A204.1 (cell line): ENCODE results near the gene SDK2.

ENCODE experiments used
- FAIRE-seq: peaks from 2 replicates; lab custom pipeline; 2012; peaks lifted over from hg19 to GRCh38; lab: Jason Lieb, UNC

The SDK2 gene

DNA sequence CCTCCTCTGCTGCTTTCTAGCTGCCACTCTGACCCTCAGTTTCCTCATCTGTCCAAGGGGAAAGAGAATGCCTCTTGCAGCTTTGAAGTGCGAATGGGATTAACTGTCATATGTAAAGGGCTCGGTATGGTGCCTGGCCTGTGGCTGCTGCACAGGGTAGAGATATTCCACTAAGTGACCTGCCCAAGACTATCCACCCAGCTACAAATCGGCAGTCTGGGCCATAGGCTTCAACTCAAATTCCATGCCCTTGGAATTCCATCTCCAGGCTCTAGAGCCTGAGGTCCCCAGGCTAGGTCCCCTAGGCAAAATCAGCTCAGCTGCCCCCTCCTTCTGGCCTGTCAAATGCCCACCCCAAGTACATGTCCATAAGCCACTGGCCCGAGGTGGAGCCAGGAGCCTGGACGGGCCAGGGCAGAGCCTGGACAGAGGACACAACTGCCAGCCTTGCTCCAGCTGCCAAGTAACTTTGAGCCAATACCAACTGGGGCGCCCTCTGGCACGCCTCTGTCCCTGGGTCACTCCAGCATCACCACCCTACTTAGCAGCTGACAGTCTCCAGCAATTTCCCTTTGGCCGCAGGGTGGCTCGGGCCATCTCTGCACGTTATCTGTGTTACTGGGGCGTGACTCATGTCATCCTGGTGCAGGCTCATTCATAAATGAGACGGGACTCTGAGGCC, 57.2 kb downstream of the SDK2 start:
- no peak for FAIRE-seq

- FAIRE-seq, result no peak
These were observed 57.9 kb downstream of the SDK2 start for GRCh38 chr17:73586275-73586832.

GRCh38 chr17:73585583-73585982, 58.7 kb downstream of the SDK2 start:
- no peak for FAIRE-seq

GRCh38 chr17:73584987-73585386, 59.3 kb downstream of the SDK2 start:
- FAIRE-seq, result no peak

- FAIRE-seq, result no peak
These were observed 60.2 kb downstream of the SDK2 start for GRCh38 chr17:73584049-73584448.

DNA sequence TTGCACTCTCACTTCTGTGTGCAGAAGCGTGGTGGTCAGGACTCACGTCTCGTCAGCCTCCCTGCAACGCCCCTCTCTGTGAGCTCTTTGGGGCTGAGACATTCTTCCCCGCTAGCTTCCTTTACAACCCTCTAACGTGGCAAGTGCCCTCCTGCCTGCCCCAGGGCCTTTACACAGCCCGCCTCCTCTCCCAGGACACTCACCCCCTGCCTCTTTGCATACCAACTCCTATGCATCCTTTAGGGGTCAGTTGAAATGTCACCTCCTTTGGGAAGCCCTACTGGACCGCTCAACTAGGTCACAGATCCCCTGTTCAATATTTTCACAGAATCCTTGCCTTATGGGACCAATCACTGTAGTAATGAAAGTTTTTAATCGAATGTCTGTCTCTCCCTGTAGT, 61.4 kb downstream of the SDK2 start:
- no peak for FAIRE-seq

DNA sequence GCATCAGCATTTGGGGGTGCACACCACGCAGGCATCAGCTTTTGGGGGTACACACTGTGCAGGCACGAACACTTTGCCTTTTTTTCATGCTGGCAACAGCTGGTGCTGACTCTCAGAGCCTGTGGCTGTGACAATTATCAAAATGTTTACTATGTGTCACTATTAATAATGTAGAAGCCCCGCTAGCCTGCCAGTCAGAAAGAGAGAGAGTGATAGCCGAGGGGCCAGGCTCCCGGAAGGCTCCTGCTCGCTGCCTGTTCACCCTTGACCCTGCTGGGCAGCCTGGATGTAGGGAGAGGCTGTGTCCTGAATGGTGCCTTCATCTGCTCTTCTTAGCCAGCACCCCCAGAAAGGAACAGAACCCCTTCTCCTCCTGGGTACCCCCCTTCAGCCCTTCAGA, 61.9 kb downstream of the SDK2 start:
- FAIRE-seq, result no peak

DNA sequence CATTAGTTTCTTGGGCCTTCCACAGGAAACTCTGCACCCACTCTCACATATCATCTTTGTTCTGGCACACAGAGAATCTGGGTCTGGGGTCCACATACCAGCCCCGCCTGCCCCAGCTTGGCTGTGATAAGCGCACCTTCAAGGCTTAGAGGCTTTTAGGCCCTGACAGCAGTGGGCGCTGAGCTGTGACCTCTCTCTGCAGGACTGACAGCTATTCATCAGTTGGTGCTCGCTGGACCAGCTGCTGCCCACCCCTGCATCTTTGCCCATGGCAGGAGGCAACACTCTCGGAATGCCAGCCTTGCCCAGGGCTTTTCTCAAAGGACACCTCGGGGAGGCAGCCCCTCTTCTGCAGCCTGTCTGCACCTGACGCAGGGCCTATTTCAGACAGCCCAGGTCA, 62.9 kb downstream of the SDK2 start:
- FAIRE-seq, result no peak

DNA sequence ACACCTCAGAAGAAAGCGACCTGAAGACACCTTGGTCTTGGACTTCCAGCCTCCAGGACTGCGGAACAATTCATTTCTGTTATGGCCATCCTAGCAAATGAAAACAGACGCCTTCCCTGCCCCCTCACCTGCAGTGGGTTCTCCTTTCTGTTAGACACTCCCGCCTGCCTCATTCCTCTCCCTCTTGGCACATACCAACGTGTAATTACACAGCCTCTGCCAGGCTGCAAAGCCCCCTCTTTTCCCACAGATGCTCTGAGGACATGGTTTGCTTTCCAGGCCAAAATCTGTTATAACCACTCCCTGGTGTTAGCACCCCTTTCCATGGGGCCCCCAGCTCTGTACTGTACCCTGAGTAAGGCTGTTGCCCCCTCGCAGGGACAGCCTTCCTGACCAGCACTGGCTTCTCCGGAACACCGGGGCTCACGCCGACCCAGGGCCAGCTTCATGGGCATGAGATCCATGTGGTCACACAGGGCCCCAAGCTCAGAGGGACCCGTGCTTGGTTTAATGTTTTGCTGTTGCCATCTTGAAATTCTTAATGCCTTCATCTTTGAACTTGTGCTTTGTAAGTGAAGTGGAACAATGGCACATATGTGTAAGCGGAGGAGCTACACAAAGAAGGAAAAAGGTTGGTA, 64.1 kb downstream of the SDK2 start:
- FAIRE-seq, result no peak

DNA sequence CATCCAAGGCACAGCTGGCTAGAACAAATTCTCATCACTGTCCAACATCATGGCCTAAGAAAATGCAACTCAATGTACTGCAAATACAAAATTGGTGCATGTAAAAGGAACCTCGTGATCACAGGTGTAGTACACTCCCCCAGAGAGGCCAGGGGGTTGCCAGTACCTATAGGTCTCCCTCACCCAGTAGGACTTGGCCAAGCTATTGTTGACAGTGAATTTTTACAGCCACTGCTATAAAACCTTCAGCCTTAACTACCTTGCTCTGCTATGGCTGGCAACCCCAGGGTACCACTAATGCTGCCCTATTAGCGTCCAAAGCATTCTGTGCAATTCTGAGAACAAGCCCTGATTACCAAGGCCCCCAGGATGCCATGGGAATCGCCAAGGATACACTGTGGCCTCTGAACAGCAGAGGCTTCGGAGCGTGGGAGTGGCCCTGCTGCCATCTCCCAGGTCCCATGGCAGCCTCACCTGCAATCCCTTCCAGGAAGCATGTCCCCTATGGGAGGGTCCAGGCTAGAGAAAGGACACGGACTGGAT, 67.6 kb downstream of the SDK2 start:
- no peak for FAIRE-seq

DNA sequence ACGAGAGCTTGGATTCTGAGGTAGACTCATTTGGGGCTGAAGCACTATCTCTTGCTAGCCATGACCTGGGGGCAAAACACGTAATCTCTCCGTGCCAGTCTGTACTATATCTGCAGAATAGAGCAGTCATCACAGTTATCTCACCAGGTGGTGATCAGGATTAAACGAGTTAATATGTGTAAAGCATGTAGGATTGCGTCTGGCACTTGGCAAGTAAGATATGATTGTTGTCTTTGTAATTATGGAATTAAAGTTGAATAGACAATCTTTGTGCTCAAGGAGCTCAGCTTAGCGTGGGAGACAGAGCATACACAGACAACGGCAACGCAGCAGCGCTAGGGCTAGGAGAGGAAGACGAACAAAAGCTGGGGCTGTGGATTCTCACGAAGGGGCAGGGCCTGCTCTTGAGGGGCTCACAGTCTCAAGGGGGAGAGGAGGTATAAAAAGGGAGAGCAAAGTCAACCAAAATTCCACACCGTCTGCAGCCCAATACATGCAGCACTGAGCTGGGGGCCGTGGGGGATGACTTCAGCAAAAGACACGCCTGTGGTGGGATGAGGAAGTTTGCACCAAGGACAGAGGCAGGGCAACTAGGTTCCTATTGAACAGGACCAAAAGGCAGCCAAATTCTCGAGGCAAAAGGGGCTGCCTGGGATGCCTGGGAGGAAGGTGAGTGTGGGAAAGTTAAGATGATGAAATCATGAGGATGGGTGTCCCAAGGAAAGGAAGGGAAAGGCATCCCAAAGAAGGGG, 68.6 kb downstream of the SDK2 start:
- FAIRE-seq, result no peak

GRCh38 chr17:73571511-73572130, 72.6 kb downstream of the SDK2 start:
- FAIRE-seq, result no peak

DNA sequence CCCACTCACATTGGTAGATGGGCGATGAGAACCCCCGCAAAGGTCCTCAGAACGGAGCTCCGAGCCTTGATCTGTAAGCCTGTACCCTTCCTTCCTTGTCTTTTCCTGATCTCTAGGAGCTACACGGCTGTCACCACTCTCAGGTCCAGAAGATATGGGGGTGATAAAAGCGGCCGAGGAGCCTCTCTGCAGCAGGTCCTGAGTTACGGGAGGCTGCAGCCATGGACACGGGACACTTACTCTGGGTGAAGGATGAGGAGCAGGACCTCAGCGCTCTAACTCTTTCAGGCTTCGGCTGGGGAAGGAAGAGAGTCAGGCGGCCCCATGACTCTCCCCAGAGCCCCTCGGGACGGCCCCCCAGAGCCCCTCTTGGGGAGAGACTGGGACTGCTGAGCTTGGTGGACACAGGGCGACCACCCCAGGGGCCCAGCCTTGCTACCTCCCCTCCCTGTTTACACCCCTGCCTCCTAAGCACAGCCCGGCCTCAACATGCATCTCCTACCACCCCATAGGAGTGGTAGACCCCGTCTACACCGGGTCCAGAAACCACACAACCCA, 74.4 kb downstream of the SDK2 start:
- no peak for FAIRE-seq

DNA sequence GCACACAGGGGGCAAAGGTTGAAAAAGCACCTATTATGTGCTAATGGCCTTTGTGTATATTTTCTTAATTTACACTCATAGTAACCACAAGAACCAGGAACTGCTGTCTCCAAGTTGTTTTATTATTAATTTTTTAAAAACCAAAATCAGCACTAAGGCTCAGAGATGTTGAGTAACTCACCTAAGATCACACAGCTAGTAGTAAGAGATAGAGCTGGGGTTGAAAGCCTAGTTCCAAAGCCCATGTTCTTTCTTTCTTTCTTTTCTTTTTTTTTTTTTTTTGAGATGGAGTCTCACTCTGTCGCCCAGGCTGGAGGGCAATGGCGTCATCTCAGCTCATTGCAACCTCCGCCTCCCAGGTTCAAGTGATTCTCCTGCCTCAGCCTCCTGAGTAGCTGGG, 75.3 kb downstream of the SDK2 start:
- no peak for FAIRE-seq

DNA sequence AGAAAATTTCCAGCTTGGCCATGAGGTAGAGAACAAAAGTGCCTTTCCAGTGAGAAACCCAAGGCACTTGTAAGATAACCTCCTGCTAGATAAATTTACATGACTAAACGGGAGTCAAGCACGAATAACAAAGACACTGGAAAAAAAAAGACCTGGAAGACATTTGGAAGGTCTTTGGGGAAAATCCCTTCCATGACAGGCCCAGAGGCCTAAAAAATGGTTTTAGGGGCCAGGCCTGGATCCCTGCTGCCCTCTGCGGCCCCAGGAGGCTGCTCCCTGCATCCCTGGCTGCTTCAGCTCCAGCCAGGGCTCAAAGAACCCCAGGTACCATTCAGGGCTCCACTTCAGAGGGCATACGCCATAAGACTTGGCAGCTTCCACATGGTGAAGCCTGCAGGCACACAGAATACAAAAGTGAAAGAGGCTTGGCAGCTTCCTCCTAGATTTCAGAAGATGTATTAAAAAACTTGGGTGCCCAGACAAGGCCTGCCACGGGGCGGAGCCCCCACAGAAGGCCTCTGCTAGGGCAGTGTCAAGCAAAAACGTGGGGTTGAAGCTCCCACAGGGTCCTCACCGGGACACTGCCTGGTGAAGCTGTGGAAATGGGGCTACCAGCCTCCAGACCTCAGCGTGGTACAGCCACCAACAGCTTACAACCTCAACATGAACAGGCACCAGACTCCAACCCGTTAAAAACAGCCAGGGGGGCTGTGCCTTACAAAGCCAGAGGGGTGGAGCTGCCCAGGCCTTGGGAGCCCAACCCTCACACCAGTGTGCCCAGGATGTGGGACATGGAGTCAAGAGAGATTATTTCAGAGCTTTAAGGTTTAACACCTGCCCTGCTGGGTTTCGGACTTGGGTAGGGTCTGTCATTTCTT, 77.1 kb downstream of the SDK2 start:
- FAIRE-seq, result no peak

- no peak for FAIRE-seq
These were observed 79.4 kb downstream of the SDK2 start for GRCh38 chr17:73564843-73565242.

- no peak for FAIRE-seq
These were observed 81.3 kb downstream of the SDK2 start for GRCh38 chr17:73562896-73563295.

- FAIRE-seq, result no peak
These were observed 83.1 kb downstream of the SDK2 start for GRCh38 chr17:73561111-73561510.

GRCh38 chr17:73560661-73561060, 83.6 kb downstream of the SDK2 start:
- no peak for FAIRE-seq

- FAIRE-seq, result no peak
These were observed 84.7 kb downstream of the SDK2 start for GRCh38 chr17:73559532-73559931.
